Natural killer cell treated with Interleukin-12 subunit alpha and Interleukin-12 subunit beta and Interleukin-15 and Interleukin-18, amount 100 ng/mL, for 72 hours (primary cell): ENCODE data around the gene RALGPS2. TPM values are rescaled to one million over a fixed set of nuclear protein-coding genes. Genes with fewer than 3 reads are reported as not detected.
"Not testable (repeated sequence)": the region's sequence is repeated elsewhere in the genome, so short reads cannot be mapped to it uniquely, and the experiment has no call there.

ENCODE experiments used
- ATAC-seq, 2 donors: fragments of 150-1000 bp; cut with Tn5 transposase in 1 of 2; sonication (Bioruptor Pico), chemical (Tn5 transposase) in 1 of 2; 2 replicates each; pipeline ENCODE4 v1.10.0; 2021
- DNase-seq: peaks from one replicate; pipeline ENCODE4 v3.0.0; 2022; ENCODE audit warnings: low spot score
- H3K27ac Mint-ChIP-seq, 2 donors: 1 replicate in 1 of 2; 2 replicates in 1 of 2; pipeline ENCODE4 v1.8.0; 2022; ENCODE audit warnings: mixed read lengths in 2 of 2, mild to moderate bottlenecking in 1 of 2, moderate library complexity in 1 of 2
- H3K27me3 Mint-ChIP-seq, 2 donors: 1 replicate in 1 of 2; 2 replicates in 1 of 2; pipeline ENCODE4 v1.8.0; 2022; ENCODE audit warnings: mixed read lengths in 2 of 2
- H3K36me3 Mint-ChIP-seq: one replicate; pipeline ENCODE4 v1.8.0; 2022; ENCODE audit warnings: mixed read lengths
- H3K4me1 Mint-ChIP-seq, 2 donors: 1 replicate in 1 of 2; 2 replicates in 1 of 2; pipeline ENCODE4 v1.8.0; 2022; ENCODE audit warnings: low read depth in 2 of 2, mixed read lengths in 2 of 2, mild to moderate bottlenecking in 1 of 2
- H3K4me3 Mint-ChIP-seq: one replicate; pipeline ENCODE4 v1.8.0; 2022; ENCODE audit warnings: mixed read lengths
- H3K9me3 Mint-ChIP-seq: 2 replicates; pipeline ENCODE4 v1.8.0; 2022; ENCODE audit warnings: mixed read lengths
- total RNA-seq, 2 donors: library from RNA; stranded (reverse); gene quantifications; one replicate each; pipeline ENCODE4 v1.2.3, GENCODE V29; 2022

RALGPS2 gene
- total RNA-seq, 2 donors from 2014 or later, result 2.4 to 3.8 TPM

DNA sequence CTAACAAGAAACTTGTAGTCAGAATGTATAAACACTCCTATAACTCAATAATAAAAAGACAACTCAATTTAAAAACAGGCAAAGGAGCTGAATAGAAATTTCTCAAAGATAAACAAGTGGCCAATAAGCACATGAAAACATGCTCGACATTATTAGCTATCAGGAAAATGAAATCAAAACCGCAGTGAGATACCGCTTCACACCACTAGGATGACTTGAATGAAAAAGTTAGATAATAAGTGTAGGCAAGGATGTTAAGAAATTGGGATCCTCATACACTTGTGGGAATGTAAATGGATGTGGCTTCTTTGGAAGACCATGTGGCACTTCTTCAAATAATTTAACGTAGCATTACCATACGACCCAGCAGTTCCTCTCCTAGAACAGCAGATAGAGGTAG is 8.9 kb downstream of the RALGPS2 start:
- Mint-ChIP-seq H3K36me3 (no peaks in the 10 kb centered on the region), H3K9me3 (no peaks in the 10 kb centered on the region), H3K4me3 (no peak overlapping the region), H3K27me3 (peaks cover 0 to 16% of the 10 kb centered on the region in 2 donors), H3K27ac (no peak overlapping the region), H3K4me1 (no peaks in the 10 kb centered on the region)
- ATAC-seq (no peak), DNase-seq (no peak)

DNA sequence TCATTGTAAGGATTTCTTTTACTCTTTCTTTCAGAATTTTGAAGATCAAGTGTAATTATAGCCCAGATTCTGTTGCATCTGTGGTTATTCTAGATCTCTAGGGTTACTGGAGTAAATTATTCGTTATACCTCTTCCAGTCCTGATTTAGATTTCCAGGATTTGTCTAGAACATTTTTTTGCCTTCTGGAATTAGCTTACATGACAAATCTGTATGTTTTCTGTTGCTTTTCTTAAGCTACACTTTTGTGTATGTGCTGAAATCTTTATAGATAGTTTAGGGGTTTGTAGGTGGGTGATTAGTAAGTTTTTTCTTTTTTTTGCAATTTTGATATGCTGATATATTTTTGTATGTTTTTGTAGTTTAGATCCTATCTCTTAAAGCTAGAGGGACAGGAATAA is 13.7 kb downstream of the RALGPS2 start:
- H3K9me3 Mint-ChIP-seq, result no peaks in the 10 kb centered on the region
- no peak for ATAC-seq
- no peak for DNase-seq
- no peaks in the 10 kb centered on the region for H3K4me1 Mint-ChIP-seq
- H3K36me3 Mint-ChIP-seq, result no peaks in the 10 kb centered on the region
- no peak overlapping the region for H3K27ac Mint-ChIP-seq
- H3K4me3 Mint-ChIP-seq, result no peak overlapping the region
- H3K27me3 Mint-ChIP-seq, result peaks cover 0 to 11% of the 10 kb centered on the region in 2 donors

DNA sequence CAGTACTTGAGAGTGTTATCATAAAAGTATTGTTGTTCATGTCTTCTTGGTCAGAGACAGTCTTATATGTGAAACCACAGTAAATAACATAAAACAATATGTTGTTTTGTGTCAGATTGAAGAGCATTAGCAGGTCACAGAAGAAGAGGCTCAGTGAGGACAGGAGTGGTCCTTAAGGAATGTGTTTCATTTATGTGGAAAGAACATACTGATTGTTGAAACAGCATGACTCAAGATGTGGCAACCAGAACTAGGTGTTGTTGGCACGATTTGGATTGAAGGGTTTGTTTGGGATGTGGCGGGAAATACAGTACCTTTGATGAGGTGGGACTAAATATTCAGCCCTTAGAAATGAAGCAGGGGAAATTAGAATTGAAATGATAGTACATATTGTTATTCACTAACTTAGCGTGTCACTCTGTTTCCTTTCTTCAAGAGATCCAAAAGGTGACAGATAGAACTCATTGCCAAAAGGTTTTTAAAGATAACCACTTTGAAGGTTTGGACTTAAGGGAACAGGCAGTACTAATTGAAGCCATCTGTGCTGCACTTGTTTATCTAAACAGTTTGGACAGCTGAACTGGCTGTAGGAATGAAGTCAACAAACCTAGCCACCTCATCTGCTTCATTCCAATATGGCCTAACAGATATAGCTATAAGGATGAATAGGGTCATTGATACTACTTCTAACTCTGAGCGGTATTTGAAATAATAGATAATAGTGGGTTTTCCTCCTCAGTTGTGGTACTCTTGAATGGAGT is 14.4 kb downstream of the RALGPS2 start:
- Mint-ChIP-seq H3K27me3 (peaks cover 0 to 8% of the 10 kb centered on the region in 2 donors), H3K27ac (no peak overlapping the region), H3K4me3 (no peak overlapping the region), H3K36me3 (no peaks in the 10 kb centered on the region), H3K9me3 (no peaks in the 10 kb centered on the region), H3K4me1 (no peaks in the 10 kb centered on the region)
- no peak for ATAC-seq
- no peak for DNase-seq

DNA sequence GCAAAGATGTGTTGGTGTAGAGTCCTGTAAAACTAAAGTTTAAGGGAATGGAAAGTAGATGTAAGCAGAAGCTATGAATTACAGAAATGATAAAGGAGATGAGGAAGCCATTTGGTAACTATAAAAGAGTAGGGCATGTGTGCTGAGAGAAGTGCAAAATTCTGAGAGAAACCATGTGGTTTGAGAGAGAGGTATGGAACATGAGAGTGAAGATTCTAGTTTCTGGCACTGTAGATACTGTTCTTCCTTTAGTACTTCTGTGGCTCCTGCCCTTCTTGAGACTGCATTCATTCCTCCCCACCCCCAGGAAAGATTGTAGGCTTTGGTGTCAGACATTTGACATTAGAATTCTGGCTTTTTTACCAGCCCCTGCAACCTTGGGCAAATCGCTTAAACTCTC is 15.4 kb downstream of the RALGPS2 start:
- H3K27me3 Mint-ChIP-seq, result no peaks in the 10 kb centered on the region
- no peak overlapping the region for H3K27ac Mint-ChIP-seq

DNA sequence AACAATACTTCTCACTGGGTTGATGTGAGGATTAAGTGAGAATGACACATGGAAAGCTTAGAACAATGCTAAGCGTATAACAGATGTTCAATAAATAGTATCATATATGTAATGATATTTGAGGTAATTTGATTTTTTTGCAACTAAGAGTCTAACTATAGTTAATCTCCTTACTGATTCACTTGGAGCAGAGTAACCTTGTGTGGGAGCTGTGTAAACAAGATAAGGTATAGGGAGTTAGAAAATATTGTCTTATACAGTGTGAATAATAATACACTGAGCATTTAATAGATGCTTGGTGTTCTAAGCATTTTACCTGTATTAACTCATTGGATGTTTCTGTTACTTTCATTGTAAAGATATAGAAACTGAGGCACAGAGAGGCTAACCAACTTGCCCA is 15.9 kb downstream of the RALGPS2 start:
- Mint-ChIP-seq H3K27ac (no peak overlapping the region), H3K36me3 (no peaks in the 10 kb centered on the region), H3K4me3 (no peak overlapping the region), H3K9me3 (no peaks in the 10 kb centered on the region), H3K27me3 (no peaks in the 10 kb centered on the region), H3K4me1 (no peaks in the 10 kb centered on the region)
- ATAC-seq, result no peak
- DNase-seq, result no peak

More for the DNA sequence above, 15.4 kb downstream of the RALGPS2 start:
- no peak for DNase-seq
- Mint-ChIP-seq H3K9me3 (no peaks in the 10 kb centered on the region), H3K4me1 (no peaks in the 10 kb centered on the region), H3K36me3 (no peaks in the 10 kb centered on the region), H3K4me3 (no peak overlapping the region)
- no peak for ATAC-seq

DNA sequence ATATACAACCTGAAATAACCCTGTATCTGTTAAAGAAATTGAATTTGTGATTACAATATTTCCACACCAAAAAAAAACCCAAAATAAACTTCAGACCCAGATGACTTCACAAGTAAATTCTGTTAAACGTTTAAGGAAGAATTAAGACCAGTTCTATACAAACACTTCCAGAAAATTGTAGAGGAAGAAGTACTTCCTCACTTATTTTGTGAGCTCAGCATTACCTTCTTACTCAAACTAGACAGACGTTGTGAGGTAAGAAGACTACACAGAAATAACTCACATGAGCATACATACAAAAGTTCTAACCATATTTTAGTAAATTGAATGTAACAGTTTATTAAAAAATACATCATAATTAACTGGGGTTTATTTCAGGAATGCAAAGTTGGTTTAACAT is 18.8 kb downstream of the RALGPS2 start:
- ATAC-seq, result no peak
- Mint-ChIP-seq H3K4me3 (no peak overlapping the region), H3K4me1 (no peaks in the 10 kb centered on the region), H3K27ac (no peak overlapping the region), H3K9me3 (no peaks in the 10 kb centered on the region), H3K36me3 (no peaks in the 10 kb centered on the region), H3K27me3 (no peaks in the 10 kb centered on the region)
- no peak for DNase-seq

DNA sequence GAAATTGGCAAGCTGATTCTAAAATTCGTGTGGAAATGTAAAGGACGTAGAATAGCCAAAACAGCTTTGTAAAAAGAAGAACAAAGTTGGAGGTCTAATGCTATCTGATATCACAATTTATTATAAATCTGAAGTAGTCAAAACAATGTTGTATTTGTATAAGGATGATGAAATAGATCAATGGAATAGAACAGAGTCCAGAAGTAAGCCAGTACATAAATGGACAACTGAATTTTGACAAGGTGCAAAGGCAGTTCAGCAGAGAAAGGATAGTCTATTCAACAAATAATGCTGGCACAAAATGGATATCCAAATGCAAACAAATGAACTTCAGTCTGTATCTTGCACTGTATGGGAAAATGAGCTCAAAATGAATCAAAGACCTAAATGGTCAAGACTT is 20.2 kb downstream of the RALGPS2 start:
- H3K4me3 Mint-ChIP-seq, result no peak overlapping the region
- H3K27me3 Mint-ChIP-seq, result no peaks in the 10 kb centered on the region
- H3K4me1 Mint-ChIP-seq, result no peaks in the 10 kb centered on the region

DNA sequence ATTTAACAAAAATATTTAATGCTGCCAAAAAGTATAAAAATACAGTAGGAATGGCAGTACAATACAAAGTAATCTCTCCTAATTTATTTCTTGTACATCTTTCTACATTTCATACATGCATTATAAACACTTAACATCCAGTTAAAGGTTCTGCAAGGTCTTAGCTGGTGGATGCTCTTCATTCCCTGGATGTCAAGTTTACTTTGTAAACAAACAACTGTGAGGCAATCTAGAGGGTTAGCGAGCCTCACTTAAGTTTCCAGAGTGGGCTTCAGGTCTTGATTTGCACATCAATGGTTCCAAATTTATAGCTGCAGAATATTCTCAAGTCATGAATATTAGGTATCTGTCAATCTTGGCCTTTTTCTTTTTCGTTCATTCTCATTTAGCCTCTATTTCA is 21.3 kb downstream of the RALGPS2 start:
- no peaks in the 10 kb centered on the region for H3K9me3 Mint-ChIP-seq
- H3K4me3 Mint-ChIP-seq, result no peak overlapping the region
- DNase-seq (no peak), ATAC-seq (no peak)
- H3K36me3 Mint-ChIP-seq, result no peaks in the 10 kb centered on the region
- no peak overlapping the region for H3K27ac Mint-ChIP-seq
- no peaks in the 10 kb centered on the region for H3K4me1 Mint-ChIP-seq
- H3K27me3 Mint-ChIP-seq, result no peaks in the 10 kb centered on the region

More for the DNA sequence above, 20.2 kb downstream of the RALGPS2 start:
- Mint-ChIP-seq H3K36me3 (no peaks in the 10 kb centered on the region), H3K9me3 (no peaks in the 10 kb centered on the region), H3K27ac (no peak overlapping the region)
- no peak for DNase-seq
- no peak for ATAC-seq

DNA sequence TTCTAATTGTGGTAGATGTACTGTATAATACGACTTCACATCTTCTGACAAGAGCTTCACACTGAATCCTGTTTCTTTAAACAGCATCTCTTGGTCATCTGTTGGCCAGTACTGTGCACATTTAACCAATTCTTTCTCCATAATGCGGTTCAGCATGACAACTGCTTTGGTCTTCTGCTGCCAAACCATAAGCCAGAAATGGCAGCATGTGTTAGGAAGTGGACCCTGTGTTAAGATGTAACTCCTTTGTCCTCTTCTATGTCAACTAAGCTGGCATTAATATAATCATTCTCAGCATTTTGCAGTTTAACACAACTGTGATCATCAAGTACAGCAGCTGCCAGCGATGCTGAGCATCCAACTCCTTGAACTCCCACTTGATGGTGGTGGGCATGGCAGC is 22.3 kb downstream of the RALGPS2 start:
- H3K27ac Mint-ChIP-seq, ATAC-seq, DNase-seq, H3K9me3 Mint-ChIP-seq, H3K27me3 Mint-ChIP-seq, H3K36me3 Mint-ChIP-seq, H3K4me3 Mint-ChIP-seq, H3K4me1 Mint-ChIP-seq: not testable (repeated sequence)

DNA sequence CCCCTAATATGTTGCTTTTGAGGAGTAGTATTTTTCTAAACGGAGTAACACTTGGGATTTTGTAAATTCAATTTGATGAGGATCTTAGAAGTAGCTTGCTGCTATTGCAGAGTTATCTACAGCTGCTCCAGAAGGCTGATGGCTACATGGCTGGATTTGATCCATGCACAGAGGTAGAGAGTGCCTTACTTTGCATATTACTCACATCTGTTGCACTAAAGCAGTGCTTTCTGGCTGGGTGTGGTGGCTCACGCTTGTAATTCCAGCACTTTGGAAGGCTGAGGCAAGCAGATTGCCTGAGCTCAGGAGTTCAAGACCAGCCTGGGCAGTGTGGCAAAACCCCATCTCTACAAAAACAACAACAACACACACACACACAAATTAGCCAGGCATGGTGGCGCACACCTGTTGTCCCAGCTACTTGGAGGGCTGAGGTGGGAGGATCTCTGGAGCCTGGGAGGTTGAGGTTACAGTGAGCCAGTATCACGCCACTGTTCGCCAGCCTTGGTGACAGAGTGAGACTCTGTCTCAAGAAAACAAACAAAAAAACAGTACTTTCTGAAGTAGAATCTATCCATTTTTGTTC is 24.6 kb downstream of the RALGPS2 start:
- Mint-ChIP-seq H3K27ac (no peak overlapping the region), H3K9me3 (no peaks in the 10 kb centered on the region), H3K4me3 (no peak overlapping the region), H3K27me3 (peaks cover 0 to 5% of the 10 kb centered on the region in 2 donors), H3K36me3 (no peaks in the 10 kb centered on the region), H3K4me1 (peaks cover 0 to 3% of the 10 kb centered on the region in 2 donors)
- ATAC-seq (no peak), DNase-seq (no peak)

DNA sequence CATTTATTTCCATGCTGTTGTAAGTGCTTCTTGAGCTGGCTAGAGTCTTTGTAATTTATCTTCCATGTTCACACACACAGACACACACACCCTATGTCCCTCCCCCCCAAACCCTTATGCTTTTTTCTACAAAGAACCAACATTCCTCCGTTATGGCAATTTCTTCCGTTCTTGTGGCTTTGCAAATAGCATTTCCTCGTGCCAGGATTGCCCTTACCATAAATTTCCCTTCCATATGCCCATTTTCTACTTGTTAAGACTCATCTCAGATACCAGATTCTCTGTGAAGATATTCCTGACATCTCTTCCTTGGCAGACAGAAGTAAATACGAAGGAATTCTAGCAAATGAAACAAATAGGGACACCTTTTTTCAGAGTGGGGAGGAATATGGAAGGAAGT is 26.0 kb downstream of the RALGPS2 start:
- DNase-seq (no peak), ATAC-seq (no peak)
- H3K4me3 Mint-ChIP-seq, result no peak overlapping the region
- peaks cover 0 to 5% of the 10 kb centered on the region in 2 donors for H3K27me3 Mint-ChIP-seq
- H3K36me3 Mint-ChIP-seq, result peaks cover 9% of the 10 kb centered on the region
- H3K4me1 Mint-ChIP-seq, result peaks cover 0 to 3% of the 10 kb centered on the region in 2 donors
- H3K27ac Mint-ChIP-seq, result no peak overlapping the region
- H3K9me3 Mint-ChIP-seq, result no peaks in the 10 kb centered on the region

DNA sequence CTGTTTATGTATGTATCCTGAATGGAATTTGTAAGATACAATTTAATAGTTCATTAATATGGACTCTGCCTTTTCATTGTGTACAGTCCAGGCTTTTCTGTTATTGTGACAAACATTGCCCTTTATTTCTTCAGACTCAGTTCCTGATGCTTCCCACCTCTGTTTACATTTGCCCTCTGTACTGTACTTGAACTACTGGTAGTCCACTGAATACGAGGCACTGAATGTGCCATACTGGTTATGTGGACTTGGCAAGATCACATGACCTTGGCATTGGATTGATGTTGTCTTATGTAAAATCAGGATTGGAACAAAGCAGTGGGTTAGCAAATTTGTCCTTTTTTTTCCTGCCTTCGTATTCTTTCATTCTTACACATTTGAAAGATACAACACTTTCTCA is 27.8 kb downstream of the RALGPS2 start:
- H3K4me1 Mint-ChIP-seq, result peaks cover 0 to 3% of the 10 kb centered on the region in 2 donors
- no peak overlapping the region for H3K27ac Mint-ChIP-seq
- H3K9me3 Mint-ChIP-seq, result no peaks in the 10 kb centered on the region
- H3K27me3 Mint-ChIP-seq, result peaks cover 0 to 16% of the 10 kb centered on the region in 2 donors
- no peak overlapping the region for H3K4me3 Mint-ChIP-seq
- ATAC-seq, result no peak
- no peak for DNase-seq
- peaks cover 9% of the 10 kb centered on the region for H3K36me3 Mint-ChIP-seq

DNA sequence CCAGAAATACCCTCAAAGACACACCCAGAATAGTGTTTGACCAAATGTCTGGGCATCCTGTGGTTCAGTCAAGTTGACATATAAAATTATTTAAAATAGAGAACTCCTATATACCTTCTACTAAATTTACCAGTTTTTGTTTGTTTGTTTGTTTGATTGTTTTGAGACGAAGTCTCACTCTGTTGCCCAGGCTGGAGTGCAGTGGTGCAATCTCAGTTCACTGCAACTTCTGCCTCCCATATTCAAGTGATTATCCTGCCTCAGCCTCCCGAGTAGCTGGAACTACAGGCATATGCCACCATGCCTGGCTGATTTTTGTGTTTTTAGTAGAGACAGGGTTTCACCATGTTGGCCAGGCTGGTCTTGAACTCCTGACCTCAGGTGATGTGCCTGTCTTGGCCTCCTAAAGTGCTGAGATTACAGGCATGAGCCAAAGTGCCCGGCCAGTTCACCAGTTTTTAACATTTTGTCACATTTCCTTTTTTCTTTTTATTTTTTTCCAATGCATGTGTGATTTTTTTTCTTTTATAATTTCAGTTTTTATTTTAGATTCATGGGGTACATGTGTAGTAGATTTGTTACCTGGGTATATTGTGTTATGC is 29.7 kb downstream of the RALGPS2 start:
- not testable (repeated sequence) for H3K9me3 Mint-ChIP-seq, ATAC-seq, H3K36me3 Mint-ChIP-seq, H3K27ac Mint-ChIP-seq, DNase-seq, H3K4me1 Mint-ChIP-seq, H3K4me3 Mint-ChIP-seq
- peaks cover 0 to 27% of the 10 kb centered on the region in 2 donors for H3K27me3 Mint-ChIP-seq

DNA sequence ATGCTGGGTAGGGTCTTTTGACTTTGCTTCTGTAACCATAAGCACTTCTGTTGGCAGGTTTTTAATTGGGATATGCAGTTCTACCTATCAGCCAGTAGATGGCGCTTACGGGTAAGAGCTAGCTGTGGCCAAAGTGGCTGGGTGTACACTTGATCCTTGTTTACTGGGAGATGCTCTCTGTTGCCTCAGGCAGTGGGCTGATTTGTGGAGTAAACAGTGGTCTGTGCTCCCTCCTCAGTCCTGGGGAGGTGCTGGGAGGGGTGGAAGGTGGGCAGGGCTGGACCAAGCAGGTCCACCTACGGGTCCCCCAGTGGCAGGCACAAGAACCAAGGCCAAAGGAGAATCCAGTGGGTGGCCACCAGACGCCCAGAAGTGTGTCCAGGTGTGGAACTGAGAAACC is 43.4 kb downstream of the RALGPS2 start:
- H3K4me1 Mint-ChIP-seq, result peaks cover 0 to 6% of the 10 kb centered on the region in 2 donors
- no peaks in the 10 kb centered on the region for H3K27me3 Mint-ChIP-seq
- peaks cover 17% of the 10 kb centered on the region for H3K36me3 Mint-ChIP-seq
- H3K4me3 Mint-ChIP-seq, result no peak overlapping the region
- peak; percentile 32 to 48 for ATAC-seq
- no peak for DNase-seq
- H3K9me3 Mint-ChIP-seq, result peaks cover 15% of the 10 kb centered on the region
- no peak overlapping the region for H3K27ac Mint-ChIP-seq
